GM13976 (cell line): ENCODE measurements around the gene STX1A.

Experiments used
- DNase-seq: peaks from one replicate; pipeline ENCODE4 v3.0.0; 2012; ENCODE audit warnings: low spot score
- CTCF ChIP-seq: IDR thresholded peaks from 2 replicates; pipeline ENCODE4 v1.5.1; 2012; ENCODE audit warnings: borderline replicate concordance, mild to moderate bottlenecking; ENCODE audit not compliant: insufficient read depth; ENCODE audit errors: extremely low read depth, missing control alignments, control extremely low read depth
- in situ Hi-C: fragments of 300-500 bp; cut with MboI; formaldehyde crosslinking; loops from one replicate; pipeline ENCODE4 v1.12.0; 2022; ENCODE audit warnings: low sequenced_read_pairs, mixed read lengths, inconsistent platforms; ENCODE audit not compliant: unreplicated experiment

STX1A gene

GRCh38 chr7:73685311-73685710 lies 34.2 kb downstream of the STX1A start:
- in situ Hi-C loops = no loop called here
- no peak for TF ChIP-seq CTCF
- no peak for DNase-seq

- no peak for DNase-seq
- in situ Hi-C loops = no loop called here
- TF ChIP-seq CTCF = no peak
Measured at GRCh38 chr7:73683788-73684693, 35.4 kb downstream of the STX1A start.

DNA sequence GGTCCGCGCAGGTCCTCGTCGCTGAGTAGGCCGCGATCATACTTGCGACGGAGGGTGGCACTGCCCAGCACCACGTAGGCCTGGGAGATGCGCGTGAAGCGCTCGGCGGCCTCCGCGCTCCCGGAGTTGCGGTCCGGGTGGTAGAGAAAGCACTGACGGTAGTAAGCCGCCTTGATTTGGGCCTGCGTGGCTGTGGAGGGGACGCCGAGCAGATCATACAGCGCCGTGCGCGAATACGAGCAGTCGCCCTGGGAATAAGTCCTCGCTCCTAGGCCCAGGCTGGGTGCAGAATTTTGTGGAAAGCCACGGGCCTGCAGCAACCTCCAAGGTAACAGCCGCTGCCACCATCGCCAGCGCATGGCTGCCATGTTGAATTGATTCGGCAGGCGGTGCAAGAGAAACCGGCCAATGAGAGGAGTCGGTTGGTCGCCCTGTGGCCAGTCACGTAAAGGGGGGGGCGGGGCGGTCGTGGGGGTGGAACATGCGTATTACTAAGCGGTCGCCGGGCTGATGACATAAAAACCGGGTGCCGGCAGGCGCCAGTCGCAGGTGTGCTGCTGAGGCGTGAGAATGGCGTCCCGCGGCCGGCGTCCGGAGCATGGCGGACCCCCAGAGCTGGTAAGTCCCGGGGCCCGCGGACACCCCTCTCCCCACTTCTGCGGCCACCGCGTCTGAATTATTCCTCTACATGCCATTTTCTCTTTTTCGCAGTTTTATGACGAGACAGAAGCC lies 36.2 kb downstream of the STX1A start, which contains the start of the genes BUD23 and DNAJC30:
TSS of gene BUD23 (plus strand) at position 542 of the 732 bp plus-strand sequence. CDS start at position 571, 29 bp downstream.
TSS of gene DNAJC30 (minus strand) at position 398 of the 732 bp plus-strand sequence. CDS start at position 368, 30 bp downstream.
- no peak for TF ChIP-seq CTCF
- peak; percentile 99 for DNase-seq
- in situ Hi-C loops = no loop called here

DNA sequence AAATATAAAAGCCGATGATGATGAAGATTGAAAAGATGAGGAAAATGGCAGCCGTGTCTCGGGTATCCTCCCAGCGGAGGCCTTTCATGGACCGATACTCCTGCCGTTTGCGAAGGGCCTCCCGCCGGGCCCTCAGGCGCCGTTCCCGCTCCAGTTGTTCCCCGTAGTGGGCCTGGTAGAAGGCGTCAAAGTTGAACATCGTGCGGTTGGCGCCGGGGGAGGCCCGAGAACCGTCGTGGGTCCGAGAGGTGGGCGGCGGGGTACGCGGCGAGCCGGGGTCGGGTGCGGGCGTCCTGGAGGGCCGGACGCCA lies 36.8 kb downstream of the STX1A start:
- no peak for TF ChIP-seq CTCF
- in situ Hi-C loops = no loop called here
- DNase-seq = no peak

- no peak for TF ChIP-seq CTCF
- in situ Hi-C loops = no loop called here
- DNase-seq = no peak
Measured at GRCh38 chr7:73681031-73681430, 38.4 kb downstream of the STX1A start.

GRCh38 chr7:73680501-73680900 lies 39.0 kb downstream of the STX1A start:
- no peak for DNase-seq
- in situ Hi-C loops = no loop called here

More at GRCh38 chr7:73680501-73680900, 39.0 kb downstream of the STX1A start:
- TF ChIP-seq CTCF = no peak
